HG03139 (cell line): ENCODE data around the gene TPH2.

Experiments used
- ATAC-seq: cut with Tn5 transposase; IDR thresholded peaks from one replicate; pipeline ENCODE4 v1.9.1; 2021; ENCODE audit not compliant: unreplicated experiment

Gene TPH2

GRCh38 chr12:71938728-71939385 is at the start of gene TPH2:
Gene TPH2 (plus strand): TSS chr12:71938845. CDS start chr12:71938987, 142 bp downstream.
- ATAC-seq = peak; percentile 81

- ATAC-seq = no peak
Observed at GRCh38 chr12:71890475-71890874, 48.2 kb upstream of the TPH2 start.

GRCh38 chr12:71892059-71892458 is 46.6 kb upstream of the TPH2 start:
- no peak for ATAC-seq

GRCh38 chr12:71896205-71896882 is 42.3 kb upstream of the TPH2 start:
- no peak for ATAC-seq

- ATAC-seq = no peak
Observed at GRCh38 chr12:71900091-71900490, 38.6 kb upstream of the TPH2 start.

- no peak for ATAC-seq
Observed at GRCh38 chr12:71904629-71905028, 34.0 kb upstream of the TPH2 start.

GRCh38 chr12:71935594-71935993 is 3.1 kb upstream of the TPH2 start:
- no peak for ATAC-seq

GRCh38 chr12:71940068-71940467 is 1.4 kb downstream of the TPH2 start:
- no peak for ATAC-seq

GRCh38 chr12:71941174-71941573 is 2.5 kb downstream of the TPH2 start:
- ATAC-seq = no peak

- no peak for ATAC-seq
Observed at GRCh38 chr12:71942259-71942658, 3.6 kb downstream of the TPH2 start.

GRCh38 chr12:71942703-71943102 is 4.1 kb downstream of the TPH2 start:
- no peak for ATAC-seq

- no peak for ATAC-seq
Observed at GRCh38 chr12:71945121-71945520, 6.5 kb downstream of the TPH2 start.

- ATAC-seq = no peak
Observed at GRCh38 chr12:71945883-71946282, 7.2 kb downstream of the TPH2 start.

- no peak for ATAC-seq
Observed at GRCh38 chr12:71947645-71948105, 9.0 kb downstream of the TPH2 start.

- no peak for ATAC-seq
Observed at GRCh38 chr12:71948390-71948789, 9.7 kb downstream of the TPH2 start.

GRCh38 chr12:71949646-71950045 is 11.0 kb downstream of the TPH2 start:
- no peak for ATAC-seq

GRCh38 chr12:71950404-71950803 is 11.8 kb downstream of the TPH2 start:
- no peak for ATAC-seq

GRCh38 chr12:71950819-71951218 is 12.2 kb downstream of the TPH2 start:
- no peak for ATAC-seq

- ATAC-seq = no peak
Observed at GRCh38 chr12:71954083-71954778, 15.6 kb downstream of the TPH2 start.

GRCh38 chr12:71954861-71955260 is 16.2 kb downstream of the TPH2 start:
- no peak for ATAC-seq

GRCh38 chr12:71955970-71956369 is 17.3 kb downstream of the TPH2 start:
- no peak for ATAC-seq

- no peak for ATAC-seq
Observed at GRCh38 chr12:71958056-71958455, 19.4 kb downstream of the TPH2 start.
